ENCODE measurements around the gene WDR74. TPM values are rescaled to one million over a fixed set of nuclear protein-coding genes. Genes with fewer than 3 reads are reported as not detected.

WDR74 gene
- total and polyA plus RNA-seq, 9 of the 15 experiments (the other 6 are each of a cell fraction or from before 2014, with no cell fraction given), result 32.7 to 210 (median 114) TPM

DNA sequence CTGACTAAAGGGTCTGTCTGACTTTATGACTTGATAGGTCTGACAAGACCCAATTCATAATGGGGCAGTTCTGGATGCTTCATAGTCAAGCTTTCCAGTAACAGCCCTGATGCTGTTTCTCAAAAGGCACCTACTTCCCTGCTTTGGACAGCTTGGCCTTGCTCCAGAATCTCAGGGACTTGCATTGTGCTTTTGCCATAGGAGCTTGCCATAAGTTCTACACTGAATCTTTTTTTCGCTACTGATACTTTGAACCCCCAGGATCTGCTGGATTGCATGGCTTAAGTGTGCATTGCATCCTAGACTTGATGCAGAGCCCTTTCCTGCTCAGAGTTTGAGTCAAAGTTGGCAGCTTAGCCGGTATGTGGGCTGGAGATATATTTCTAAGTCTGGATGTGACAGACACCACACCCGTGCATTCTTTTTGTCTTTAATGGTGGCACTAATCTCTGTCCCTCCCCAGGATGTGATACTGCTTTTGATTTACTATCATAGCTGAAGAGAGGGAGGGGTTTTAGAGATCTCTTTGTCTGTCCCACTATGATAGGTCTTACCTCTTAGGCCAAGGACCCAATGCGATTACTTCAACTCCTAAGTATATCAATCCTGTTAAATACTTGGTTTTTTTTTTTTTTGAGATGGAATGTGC is 24.4 kb upstream of the WDR74 start:
- BruUV-seq (replicated peaks), result no TSS peak
- WGBS (ENCODE audit: insufficient coverage, low coverage, missing lambda C conversion rate), result 71% methylated on average over 4 of the region's 4 CpGs
- intact Hi-C loops (cut with micrococcal nuclease) (loop anchor here (2.0 to 5.0 kb wide), 3 partner anchors 17 to 137 kb away; partner anchors contain the start of genes HNRNPUL2, NXF1, SLC3A2 and TTC9C), in situ Hi-C loops (cut with MboI) (loop anchor here (25.0 kb wide), 1 partner anchor 477 kb away; no protein-coding TSS in a partner anchor)
- peaks cover 61% of the 10 kb centered on the region for H3K36me3 ChIP-seq (ENCODE audit: control insufficient read depth, insufficient read depth, low read length)
- FAIRE-seq (no peak), ATAC-seq (no peak), DNase-seq (ENCODE audit: extremely low read depth in 1 of 4, low spot score in 3 of 4) (no peak)
- H3K27me3 ChIP-seq (ENCODE audit: control insufficient read depth in 2 of 2, insufficient read depth in 2 of 2, low read length in 2 of 2), result no peaks in the 10 kb centered on the region
- CTCF ChIA-PET (ENCODE audit: low intra/inter-chr PET ratio), result interaction anchor here (4.1 kb wide), 1 partner anchor 77 kb away, joined by 51 read pairs; the partner anchor contains the start of gene TMEM179B
- no peaks in the 10 kb centered on the region for H3K9me3 ChIP-seq (replicated peaks; ENCODE audit: control insufficient read depth, insufficient read depth, low read depth, low read length)
- peaks cover 22 to 28% of the 10 kb centered on the region in 2 experiments; a peak in 4 of 5 replicates for H3K4me1 ChIP-seq (replicated peaks in 1 of 2; ENCODE audit: control insufficient read depth in 2 of 2, insufficient read depth in 2 of 2, low read length in 2 of 2)
- H3K9me1 ChIP-seq (ENCODE audit: control insufficient read depth, insufficient read depth, low read length), result no peaks in the 10 kb centered on the region
- peaks cover 96% of the 10 kb centered on the region for H3K79me2 ChIP-seq (ENCODE audit: control insufficient read depth, insufficient read depth, low read length)
- POLR2A ChIA-PET, result interaction anchor here (0.6 to 7.2 kb wide), 10 partner anchors 9 to 450 kb away, joined by 3 to 45 read pairs (median 8); partner anchors contain the start of genes SLC3A2 and WDR74
- peaks cover 13% of the 10 kb centered on the region for H4K20me1 ChIP-seq (replicated peaks; ENCODE audit: control insufficient read depth, insufficient read depth, low read length)
- H2AFZ ChIP-seq (ENCODE audit: low read depth, low read length), result no peak overlapping the region
- no peak overlapping the region for H3K4me3 ChIP-seq
- no peak overlapping the region for H3K4me2 ChIP-seq (ENCODE audit: insufficient read depth, low read length)
- no peak overlapping the region for H3K9ac ChIP-seq (ENCODE audit: insufficient read depth in 1 of 2, low read depth in 2 of 2, low read length in 2 of 2)
- no peak overlapping the region for H3K27ac ChIP-seq (ENCODE audit: extremely low read depth, low read depth, low read length)
- TF ChIP-seq, protein P1, sequence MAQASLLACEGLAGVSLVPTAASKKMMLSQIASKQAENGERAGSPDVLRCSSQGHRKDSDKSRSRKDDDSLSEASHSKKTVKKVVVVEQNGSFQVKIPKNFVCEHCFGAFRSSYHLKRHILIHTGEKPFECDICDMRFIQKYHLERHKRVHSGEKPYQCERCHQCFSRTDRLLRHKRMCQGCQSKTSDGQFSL (CRISPR knock-in tag; IDR thresholded peaks at IDR 0.05), result no peak
- TF ChIP-seq, protein P1 (tag; IDR thresholded peaks at IDR 0.05), result no peak
- TF ChIP-seq ARNT (IDR thresholded peaks at IDR 0.05) (no peak), MCM2 (IDR thresholded peaks at IDR 0.05; ENCODE audit: low read depth) (no peak), NR4A1 (CRISPR knock-in tag; IDR thresholded peaks at IDR 0.05) (no peak), NR4A1 (tag; IDR thresholded peaks at IDR 0.05) (no peak), MTA3 (IDR thresholded peaks at IDR 0.05; ENCODE audit: borderline replicate concordance) (no peak), CC2D1A (IDR thresholded peaks at IDR 0.05) (no peak), BHLHE40 (IDR thresholded peaks at IDR 0.05; ENCODE audit: low read length) (no peak), KLF6 (CRISPR knock-in tag; IDR thresholded peaks at IDR 0.05; ENCODE audit: borderline replicate concordance) (no peak), HNRNPK (IDR thresholded peaks at IDR 0.05; ENCODE audit: low read depth, low read length, poor library complexity, severe bottlenecking) (no peak), ZSCAN29 (IDR thresholded peaks at IDR 0.05) (no peak)
- TF ChIP-seq, protein P2, sequence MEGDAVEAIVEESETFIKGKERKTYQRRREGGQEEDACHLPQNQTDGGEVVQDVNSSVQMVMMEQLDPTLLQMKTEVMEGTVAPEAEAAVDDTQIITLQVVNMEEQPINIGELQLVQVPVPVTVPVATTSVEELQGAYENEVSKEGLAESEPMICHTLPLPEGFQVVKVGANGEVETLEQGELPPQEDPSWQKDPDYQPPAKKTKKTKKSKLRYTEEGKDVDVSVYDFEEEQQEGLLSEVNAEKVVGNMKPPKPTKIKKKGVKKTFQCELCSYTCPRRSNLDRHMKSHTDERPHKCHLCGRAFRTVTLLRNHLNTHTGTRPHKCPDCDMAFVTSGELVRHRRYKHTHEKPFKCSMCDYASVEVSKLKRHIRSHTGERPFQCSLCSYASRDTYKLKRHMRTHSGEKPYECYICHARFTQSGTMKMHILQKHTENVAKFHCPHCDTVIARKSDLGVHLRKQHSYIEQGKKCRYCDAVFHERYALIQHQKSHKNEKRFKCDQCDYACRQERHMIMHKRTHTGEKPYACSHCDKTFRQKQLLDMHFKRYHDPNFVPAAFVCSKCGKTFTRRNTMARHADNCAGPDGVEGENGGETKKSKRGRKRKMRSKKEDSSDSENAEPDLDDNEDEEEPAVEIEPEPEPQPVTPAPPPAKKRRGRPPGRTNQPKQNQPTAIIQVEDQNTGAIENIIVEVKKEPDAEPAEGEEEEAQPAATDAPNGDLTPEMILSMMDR (IDR thresholded peaks at IDR 0.05 in 2 of 3, conservative IDR thresholded peaks at IDR 0.05 in 1 of 3; ENCODE audit: insufficient read depth in 2 of 3, low read depth in 1 of 3, low read length in 3 of 3), result no peak
- TF ChIP-seq, protein P3, sequence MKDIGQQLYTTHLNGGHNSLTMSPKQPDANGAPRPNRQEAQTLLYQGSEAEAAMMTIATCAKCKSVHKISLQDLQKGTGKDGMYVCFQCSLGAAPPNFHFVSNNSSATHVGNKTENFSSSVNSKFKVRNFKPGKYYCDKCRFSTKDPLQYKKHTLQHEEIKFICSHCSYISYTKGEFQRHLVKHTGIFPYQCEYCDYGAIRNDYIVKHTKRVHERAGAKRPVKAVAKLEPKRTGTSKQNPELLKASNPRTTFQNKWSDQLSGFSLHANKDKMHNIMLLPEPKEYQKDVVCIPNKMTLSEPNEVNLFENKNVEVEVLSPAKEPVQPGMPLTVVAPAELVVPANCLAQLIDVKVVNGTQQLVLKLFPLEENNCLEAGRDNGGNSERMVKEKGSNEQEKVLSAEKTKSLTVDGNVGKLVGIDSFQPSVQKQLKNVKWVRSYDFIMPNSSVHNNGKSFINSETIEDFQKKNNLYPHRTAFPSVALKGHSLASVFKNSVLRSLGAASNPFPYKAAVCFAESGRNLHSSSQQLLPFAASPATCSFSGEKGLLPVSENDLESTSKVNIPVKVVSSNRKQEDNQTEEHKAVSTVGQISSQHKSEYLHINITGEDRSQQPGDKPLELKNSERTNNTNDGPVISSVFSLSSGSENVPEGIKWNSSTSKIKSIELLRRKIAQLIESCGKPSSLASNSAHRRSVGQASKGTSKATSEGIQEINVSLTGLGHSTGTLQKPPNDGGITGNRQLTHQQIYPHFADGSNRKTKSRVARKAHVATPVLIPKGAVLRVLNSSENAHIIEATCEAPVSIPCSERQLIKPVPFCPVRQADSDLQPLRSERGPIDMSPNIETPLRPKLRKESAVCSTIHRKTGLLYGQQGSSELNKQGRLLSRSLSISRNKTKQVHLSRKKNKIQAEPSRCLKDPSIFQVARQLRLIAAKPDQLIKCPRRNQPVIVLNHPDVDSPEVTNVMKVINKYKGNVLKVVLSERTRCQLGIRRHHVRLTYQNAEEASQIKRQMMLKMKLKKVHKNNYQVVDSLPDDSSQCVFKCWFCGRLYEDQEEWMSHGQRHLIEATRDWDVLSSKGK (CRISPR knock-in tag; IDR thresholded peaks at IDR 0.05), result no peak
- TF ChIP-seq, protein P4, sequence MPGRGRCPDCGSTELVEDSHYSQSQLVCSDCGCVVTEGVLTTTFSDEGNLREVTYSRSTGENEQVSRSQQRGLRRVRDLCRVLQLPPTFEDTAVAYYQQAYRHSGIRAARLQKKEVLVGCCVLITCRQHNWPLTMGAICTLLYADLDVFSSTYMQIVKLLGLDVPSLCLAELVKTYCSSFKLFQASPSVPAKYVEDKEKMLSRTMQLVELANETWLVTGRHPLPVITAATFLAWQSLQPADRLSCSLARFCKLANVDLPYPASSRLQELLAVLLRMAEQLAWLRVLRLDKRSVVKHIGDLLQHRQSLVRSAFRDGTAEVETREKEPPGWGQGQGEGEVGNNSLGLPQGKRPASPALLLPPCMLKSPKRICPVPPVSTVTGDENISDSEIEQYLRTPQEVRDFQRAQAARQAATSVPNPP (IDR thresholded peaks at IDR 0.05; ENCODE audit: borderline replicate concordance, insufficient read depth, insufficient read length), result no peak

Measured in K562 (cell line).